ENCODE measurements around the gene SERTAD3. TPM values are rescaled to one million over a fixed set of nuclear protein-coding genes. Genes with fewer than 3 reads are reported as not detected.
"Not testable (repeated sequence)": the region's sequence is repeated elsewhere in the genome, so short reads cannot be mapped to it uniquely, and the experiment has no call there.

SERTAD3 gene
- total RNA-seq, 1 donor from 2014 or later: 42.0 TPM

GRCh38 chr19:40461669-40462221 is 17.6 kb upstream of the SERTAD3 start:
- Histone ChIP-seq H3K36me3 (peaks cover 0 to 10% of the 10 kb centered on the region in 2 donors), H3K4me1 (peaks cover 39% of the 10 kb centered on the region), H3K4me3 (no peak overlapping the region), H3K9me3 (no peaks in the 10 kb centered on the region), H3K27me3 (no peaks in the 10 kb centered on the region), H3K27ac (no peak overlapping the region)
- TF ChIP-seq POLR2AphosphoS5 (IDR thresholded peaks at IDR 0.05; ENCODE audit: insufficient read depth in 1 of 2, low read depth in 1 of 2): no peak
- TF ChIP-seq POLR2A (IDR thresholded peaks at IDR 0.05): no peak
- TF ChIP-seq, protein P1, sequence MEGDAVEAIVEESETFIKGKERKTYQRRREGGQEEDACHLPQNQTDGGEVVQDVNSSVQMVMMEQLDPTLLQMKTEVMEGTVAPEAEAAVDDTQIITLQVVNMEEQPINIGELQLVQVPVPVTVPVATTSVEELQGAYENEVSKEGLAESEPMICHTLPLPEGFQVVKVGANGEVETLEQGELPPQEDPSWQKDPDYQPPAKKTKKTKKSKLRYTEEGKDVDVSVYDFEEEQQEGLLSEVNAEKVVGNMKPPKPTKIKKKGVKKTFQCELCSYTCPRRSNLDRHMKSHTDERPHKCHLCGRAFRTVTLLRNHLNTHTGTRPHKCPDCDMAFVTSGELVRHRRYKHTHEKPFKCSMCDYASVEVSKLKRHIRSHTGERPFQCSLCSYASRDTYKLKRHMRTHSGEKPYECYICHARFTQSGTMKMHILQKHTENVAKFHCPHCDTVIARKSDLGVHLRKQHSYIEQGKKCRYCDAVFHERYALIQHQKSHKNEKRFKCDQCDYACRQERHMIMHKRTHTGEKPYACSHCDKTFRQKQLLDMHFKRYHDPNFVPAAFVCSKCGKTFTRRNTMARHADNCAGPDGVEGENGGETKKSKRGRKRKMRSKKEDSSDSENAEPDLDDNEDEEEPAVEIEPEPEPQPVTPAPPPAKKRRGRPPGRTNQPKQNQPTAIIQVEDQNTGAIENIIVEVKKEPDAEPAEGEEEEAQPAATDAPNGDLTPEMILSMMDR (IDR thresholded peaks at IDR 0.05): no peak
- no peak for DNase-seq (ENCODE audit: extremely low spot score in 2 of 2)
- intact Hi-C loops (cut with DNase I): loop anchor here (10.0 kb wide), 1 partner anchor 173 kb away; no protein-coding TSS in a partner anchor

- Histone ChIP-seq H3K4me3 (no peak overlapping the region), H3K9me3 (no peaks in the 10 kb centered on the region), H3K27ac (no peak overlapping the region), H3K27me3 (no peaks in the 10 kb centered on the region), H3K4me1 (peaks cover 31% of the 10 kb centered on the region), H3K36me3 (peaks cover 0 to 17% of the 10 kb centered on the region in 2 donors)
- DNase-seq (ENCODE audit: extremely low spot score in 2 of 2): no peak
- TF ChIP-seq, protein P1 (IDR thresholded peaks at IDR 0.05): no peak
- no peak for TF ChIP-seq POLR2AphosphoS5 (IDR thresholded peaks at IDR 0.05; ENCODE audit: insufficient read depth in 1 of 2, low read depth in 1 of 2)
- TF ChIP-seq POLR2A (IDR thresholded peaks at IDR 0.05): no peak
- intact Hi-C loops (cut with DNase I): loop anchor here (10.0 kb wide), 1 partner anchor 175 kb away; no protein-coding TSS in a partner anchor
Measured at GRCh38 chr19:40460185-40460584, 16.1 kb upstream of the SERTAD3 start.

GRCh38 chr19:40458597-40458974 is 14.5 kb upstream of the SERTAD3 start:
- Histone ChIP-seq H3K36me3 (peaks cover 0 to 19% of the 10 kb centered on the region in 2 donors), H3K27ac (no peak overlapping the region), H3K27me3 (no peaks in the 10 kb centered on the region), H3K4me1 (peaks cover 15% of the 10 kb centered on the region), H3K4me3 (no peak overlapping the region), H3K9me3 (no peaks in the 10 kb centered on the region)
- intact Hi-C loops (cut with DNase I): no loop called here
- DNase-seq (ENCODE audit: extremely low spot score in 2 of 2): no peak
- TF ChIP-seq POLR2A (IDR thresholded peaks at IDR 0.05) (no peak), POLR2AphosphoS5 (IDR thresholded peaks at IDR 0.05; ENCODE audit: insufficient read depth in 1 of 2, low read depth in 1 of 2) (no peak)
- TF ChIP-seq, protein P1 (IDR thresholded peaks at IDR 0.05): no peak

- Histone ChIP-seq H3K36me3 (peaks cover 0 to 19% of the 10 kb centered on the region in 2 donors), H3K4me1 (peaks cover 9% of the 10 kb centered on the region), H3K9me3 (no peaks in the 10 kb centered on the region), H3K4me3 (no peak overlapping the region), H3K27ac (no peak overlapping the region), H3K27me3 (no peaks in the 10 kb centered on the region)
- intact Hi-C loops (cut with DNase I): no loop called here
- TF ChIP-seq, protein P1 (IDR thresholded peaks at IDR 0.05): no peak
- TF ChIP-seq POLR2A (IDR thresholded peaks at IDR 0.05): no peak
- TF ChIP-seq POLR2AphosphoS5 (IDR thresholded peaks at IDR 0.05; ENCODE audit: insufficient read depth in 1 of 2, low read depth in 1 of 2): no peak
- no peak for DNase-seq (ENCODE audit: extremely low spot score in 2 of 2)
Measured at GRCh38 chr19:40457953-40458596, 13.9 kb upstream of the SERTAD3 start.

GRCh38 chr19:40457048-40457447 is 12.9 kb upstream of the SERTAD3 start:
- TF ChIP-seq POLR2AphosphoS5 (IDR thresholded peaks at IDR 0.05; ENCODE audit: insufficient read depth in 1 of 2, low read depth in 1 of 2) (no peak), POLR2A (IDR thresholded peaks at IDR 0.05) (no peak)
- TF ChIP-seq, protein P1 (IDR thresholded peaks at IDR 0.05): no peak
- Histone ChIP-seq H3K9me3 (no peaks in the 10 kb centered on the region), H3K27ac (no peak overlapping the region), H3K27me3 (no peaks in the 10 kb centered on the region), H3K4me1 (peaks cover 7% of the 10 kb centered on the region), H3K4me3 (no peak overlapping the region), H3K36me3 (peaks cover 0 to 19% of the 10 kb centered on the region in 2 donors)
- DNase-seq (ENCODE audit: extremely low spot score in 2 of 2): no peak
- intact Hi-C loops (cut with DNase I): no loop called here

- H3K36me3 ChIP-seq: peaks cover 0 to 19% of the 10 kb centered on the region in 2 donors
- DNase-seq (ENCODE audit: extremely low spot score in 2 of 2); H3K4me3 ChIP-seq; H3K4me1 ChIP-seq; H3K9me3 ChIP-seq; H3K27ac ChIP-seq; intact Hi-C loops (cut with DNase I); H3K27me3 ChIP-seq: not testable (repeated sequence)
Measured at GRCh38 chr19:40453943-40454342, 9.8 kb upstream of the SERTAD3 start.
